GM23248 (cell line): ENCODE measurements around the gene BMP2. TPM values are rescaled to one million over a fixed set of nuclear protein-coding genes. Genes with fewer than 3 reads are reported as not detected.

ENCODE experiments used
- DNase-seq: peaks from one replicate; pipeline ENCODE4 v3.0.0-alpha.2; 2015
- H2AFZ ChIP-seq: fragments of 200-600 bp; sonication (generic); 2 replicates; pipeline ENCODE4 v1.6.1; 2016; ENCODE audit warnings: antibody characterized with exemption
- H3F3A ChIP-seq: fragments of 200-600 bp; sonication (generic); 2 replicates; pipeline ENCODE4 v1.6.1; 2016; ENCODE audit warnings: mild to moderate bottlenecking, antibody characterized with exemption, mixed run types; ENCODE audit not compliant: insufficient read depth
- H3K27ac ChIP-seq: fragments of 200-600 bp; sonication (generic); 2 replicates; pipeline ENCODE4 v1.5.1; 2016; ENCODE audit warnings: mild to moderate bottlenecking
- H3K27me3 ChIP-seq: fragments of 200-600 bp; sonication (generic); replicated peaks from 2 replicates; pipeline ENCODE4 v1.6.1; 2016; ENCODE audit warnings: mild to moderate bottlenecking; ENCODE audit not compliant: insufficient read depth
- H3K36me3 ChIP-seq: fragments of 200-600 bp; sonication (generic); 2 replicates; pipeline ENCODE4 v1.6.1; 2016; ENCODE audit warnings: low read depth, mild to moderate bottlenecking
- H3K4me1 ChIP-seq: fragments of 200-600 bp; sonication (generic); 2 replicates; pipeline ENCODE4 v1.6.1; 2016; ENCODE audit warnings: mild to moderate bottlenecking; ENCODE audit not compliant: insufficient read depth
- H3K4me2 ChIP-seq: fragments of 200-600 bp; sonication (generic); one replicate; pipeline ENCODE4 v1.6.1; 2016; ENCODE audit warnings: mild to moderate bottlenecking; ENCODE audit not compliant: unreplicated experiment
- H3K4me3 ChIP-seq: fragments of 200-600 bp; sonication (generic); 2 replicates; pipeline ENCODE4 v1.5.1; 2016; ENCODE audit warnings: mild to moderate bottlenecking
- H3K79me2 ChIP-seq: fragments of 200-600 bp; sonication (generic); 2 replicates; pipeline ENCODE4 v1.6.1; 2016; ENCODE audit warnings: mild to moderate bottlenecking; ENCODE audit not compliant: insufficient read depth
- H3K9ac ChIP-seq: fragments of 200-600 bp; sonication (generic); 2 replicates; pipeline ENCODE4 v1.6.1; 2016; ENCODE audit warnings: mild to moderate bottlenecking
- H3K9me2 ChIP-seq: fragments of 200-600 bp; sonication (generic); 2 replicates; pipeline ENCODE4 v1.6.1; 2016; ENCODE audit warnings: mixed run types, mild to moderate bottlenecking, moderate library complexity; ENCODE audit not compliant: insufficient read depth
- H3K9me3 ChIP-seq: fragments of 200-600 bp; sonication (generic); one replicate; pipeline ENCODE4 v1.6.1; 2017; ENCODE audit warnings: low read depth
- H4K20me1 ChIP-seq: fragments of 200-600 bp; sonication (generic); 2 replicates; pipeline ENCODE4 v1.6.0; 2016; ENCODE audit not compliant: insufficient read depth
- EZH2 ChIP-seq: fragments of 200-600 bp; sonication (generic); IDR thresholded peaks from 2 replicates; pipeline ENCODE4 v1.6.1; 2018; ENCODE audit warnings: antibody characterized with exemption, mild to moderate bottlenecking; ENCODE audit not compliant: insufficient read depth, poor library complexity, severe bottlenecking
- EZH2phosphoT487 ChIP-seq: fragments of 200-600 bp; sonication (generic); IDR thresholded peaks from 2 replicates; pipeline ENCODE4 v1.6.1; 2018; ENCODE audit warnings: antibody characterized with exemption, moderate library complexity, mild to moderate bottlenecking, low read depth; ENCODE audit not compliant: insufficient read depth
- WGBS, 2 experiments: methylation state at CpG; one replicate each; pipeline ENCODE4 v1.1.6; 2015 to 2017; ENCODE audit warnings: low lambda C conversion rate in 2 of 2, low coverage in 1 of 2; ENCODE audit errors: missing lambda C conversion rate in 2 of 2; 5-methylcytosine and 5-hydroxymethylcytosine counted together
- in situ Hi-C: fragments of 300-500 bp; cut with MboI; formaldehyde crosslinking; loops from 2 replicates; pipeline ENCODE4 v1.15.0; 2020
- polyA plus RNA-seq: library from polyadenylated mRNA; unstranded; fragments of >200 nt; fragmentation: Nextera tagmentation; extraction: Ambion mirVana; gene quantifications from 2 replicates; pipeline ENCODE4 v1.2.1, GENCODE V29; 2016
- total RNA-seq: library from RNA; depleted of rRNA; stranded (reverse); fragments of >200 nt; shearing (Covaris generic); gene quantifications from 2 replicates; pipeline ENCODE4 v1.2.3, GENCODE V29; 2014

Gene BMP2
- total and polyA plus RNA-seq, 2 experiments from 2014 or later = 0.33 to 0.76 TPM

DNA sequence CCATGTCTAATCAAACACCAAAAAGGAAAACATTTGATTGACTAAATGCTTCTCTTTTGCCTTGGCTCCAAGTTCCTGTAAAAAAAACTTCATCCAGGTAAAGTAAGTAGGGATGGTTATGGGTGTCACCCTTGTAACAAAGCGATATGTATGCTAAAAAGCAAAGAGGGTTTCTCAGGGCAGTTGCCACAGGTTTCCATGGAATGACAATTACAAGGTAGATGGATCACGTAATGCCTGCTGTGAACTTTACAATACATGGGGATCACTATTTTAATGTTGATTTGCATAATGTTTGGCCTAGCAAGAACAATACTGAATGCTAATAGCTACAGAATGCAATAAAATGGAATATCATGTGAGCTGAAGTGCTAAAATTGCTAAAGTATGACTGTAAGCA, 2.9 kb upstream of the BMP2 start:
- Histone ChIP-seq H3K36me3 (no peaks in the 10 kb centered on the region), H3K4me2 (no peak overlapping the region), H3K9me2 (no peaks in the 10 kb centered on the region), H3K4me1 (no peaks in the 10 kb centered on the region), H2AFZ (no peak overlapping the region), H4K20me1 (no peaks in the 10 kb centered on the region), H3K9me3 (no peaks in the 10 kb centered on the region), H3K9ac (no peak overlapping the region), H3K79me2 (no peaks in the 10 kb centered on the region), H3K4me3 (no peak overlapping the region), H3K27ac (no peak overlapping the region), H3F3A (peaks cover 12% of the 10 kb centered on the region; the same call in 1 of the 2 replicates), H3K27me3 (peaks cover 24% of the 10 kb centered on the region)
- DNase-seq = no peak
- TF ChIP-seq EZH2phosphoT487 = no peak
- TF ChIP-seq EZH2 = no peak
- 65 to 74% methylated on average over 2 of the region's 2 CpGs for WGBS, 2 experiments
- in situ Hi-C loops = loop anchor here (25.0 kb wide), 1 partner anchor 523 kb away; no protein-coding TSS in a partner anchor

GRCh38 chr20:6765469-6766058, 1.9 kb upstream of the BMP2 start:
- peaks cover 20% of the 10 kb centered on the region for H3K27me3 ChIP-seq
- in situ Hi-C loops = loop anchor here (25.0 kb wide), 1 partner anchor 522 kb away; no protein-coding TSS in a partner anchor
- H2AFZ ChIP-seq = no peak overlapping the region
- no peak overlapping the region for H3K4me2 ChIP-seq
- no peak overlapping the region for H3K4me3 ChIP-seq
- H3K36me3 ChIP-seq = no peaks in the 10 kb centered on the region
- WGBS, 2 experiments = 16 to 17% methylated on average over 6 of the region's 6 CpGs
- H4K20me1 ChIP-seq = no peaks in the 10 kb centered on the region
- no peak overlapping the region for H3K9ac ChIP-seq
- H3K27ac ChIP-seq = no peak overlapping the region
- H3K9me3 ChIP-seq = no peaks in the 10 kb centered on the region
- no peak for TF ChIP-seq EZH2
- TF ChIP-seq EZH2phosphoT487 = no peak
- no peaks in the 10 kb centered on the region for H3K79me2 ChIP-seq
- DNase-seq = peak; percentile 63
- no peaks in the 10 kb centered on the region for H3K4me1 ChIP-seq
- H3K9me2 ChIP-seq = no peaks in the 10 kb centered on the region
- peaks cover 12% of the 10 kb centered on the region; the same call in 1 of the 2 replicates for H3F3A ChIP-seq

DNA sequence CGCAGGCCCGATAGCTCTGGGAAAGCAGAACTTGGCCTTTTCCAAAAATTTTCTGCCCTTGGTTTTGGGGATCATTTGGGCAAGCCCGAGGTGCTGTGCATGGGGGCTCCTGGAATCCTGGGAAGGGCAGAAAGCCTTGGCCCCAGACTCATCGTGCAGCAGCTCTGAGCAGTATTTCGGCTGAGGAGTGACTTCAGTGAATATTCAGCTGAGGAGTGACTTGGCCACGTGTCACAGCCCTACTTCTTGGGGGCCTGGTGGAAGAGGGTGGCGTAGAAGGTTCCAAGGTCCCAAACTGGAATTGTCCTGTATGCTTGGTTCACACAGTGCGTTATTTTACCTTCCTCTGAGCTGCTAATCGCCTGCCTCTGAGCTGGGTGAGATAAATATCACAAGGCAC, 1.1 kb upstream of the BMP2 start:
- Histone ChIP-seq H3K9me2 (no peaks in the 10 kb centered on the region), H3K4me3 (no peak overlapping the region), H4K20me1 (no peaks in the 10 kb centered on the region), H2AFZ (no peak overlapping the region), H3K4me1 (no peaks in the 10 kb centered on the region), H3K27ac (no peak overlapping the region), H3K9me3 (no peaks in the 10 kb centered on the region), H3K9ac (no peak overlapping the region), H3K4me2 (no peak overlapping the region), H3K27me3 (peaks cover 13% of the 10 kb centered on the region; the same call in 1 of the 2 replicates), H3K36me3 (no peaks in the 10 kb centered on the region), H3K79me2 (no peaks in the 10 kb centered on the region), H3F3A (peaks cover 12% of the 10 kb centered on the region; the same call in 1 of the 2 replicates)
- no peak for TF ChIP-seq EZH2phosphoT487
- no peak for TF ChIP-seq EZH2
- in situ Hi-C loops = loop anchor here (25.0 kb wide), 1 partner anchor 521 kb away; no protein-coding TSS in a partner anchor
- 95 to 96% methylated on average over 9 of the region's 9 CpGs for WGBS, 2 experiments
- DNase-seq = no peak

DNA sequence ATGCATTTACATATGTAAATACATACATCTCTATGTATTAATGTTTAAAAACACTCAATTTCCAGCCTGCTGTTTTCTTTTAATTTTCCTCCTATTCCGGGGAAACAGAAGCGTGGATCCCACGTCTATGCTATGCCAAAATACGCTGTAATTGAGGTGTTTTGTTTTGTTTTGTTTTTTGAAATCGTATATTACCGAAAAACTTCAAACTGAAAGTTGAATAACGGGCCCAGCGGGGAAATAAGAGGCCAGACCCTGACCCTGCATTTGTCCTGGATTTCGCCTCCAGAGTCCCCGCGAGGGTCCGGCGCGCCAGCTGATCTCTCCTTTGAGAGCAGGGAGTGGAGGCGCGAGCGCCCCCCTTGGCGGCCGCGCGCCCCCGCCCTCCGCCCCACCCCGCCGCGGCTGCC, 355 bp upstream of the BMP2 start:
- no peaks in the 10 kb centered on the region for H4K20me1 ChIP-seq

More for the DNA sequence above, 355 bp upstream of the BMP2 start:
- H3K9me2 ChIP-seq = no peaks in the 10 kb centered on the region
- no peaks in the 10 kb centered on the region for H3K36me3 ChIP-seq
- DNase-seq = no peak
- H3K4me3 ChIP-seq = peak overlapping the region; percentile 78
- H3K27me3 ChIP-seq = peaks cover 6% of the 10 kb centered on the region; the same call in 1 of the 2 replicates
- no peak overlapping the region for H3K27ac ChIP-seq
- peak overlapping the region; percentile 79 for H3K4me2 ChIP-seq
- WGBS, 2 experiments = 1 to 4% methylated on average over 11 to 26 of the region's 26 CpGs
- peak overlapping the region; percentile 85 for H2AFZ ChIP-seq
- peaks cover 12% of the 10 kb centered on the region; the same call in 1 of the 2 replicates for H3F3A ChIP-seq
- H3K79me2 ChIP-seq = no peaks in the 10 kb centered on the region
- no peaks in the 10 kb centered on the region for H3K9me3 ChIP-seq
- H3K4me1 ChIP-seq = no peaks in the 10 kb centered on the region
- peak overlapping the region; percentile 47; the same call in 1 of the 2 replicates for H3K9ac ChIP-seq
- in situ Hi-C loops = loop anchor here (25.0 kb wide), 1 partner anchor 520 kb away; no protein-coding TSS in a partner anchor
- no peak for TF ChIP-seq EZH2phosphoT487
